Measurements from ENCODE around the gene LRRC1. TPM values are rescaled to one million over a fixed set of nuclear protein-coding genes. Genes with fewer than 3 reads are reported as not detected.

Gene LRRC1
- total and polyA plus RNA-seq, 10 of the 15 experiments (the other 5 are each of a cell fraction or from before 2014, with no cell fraction given): 0.35 to 9.3 (median 0.63) TPM

DNA sequence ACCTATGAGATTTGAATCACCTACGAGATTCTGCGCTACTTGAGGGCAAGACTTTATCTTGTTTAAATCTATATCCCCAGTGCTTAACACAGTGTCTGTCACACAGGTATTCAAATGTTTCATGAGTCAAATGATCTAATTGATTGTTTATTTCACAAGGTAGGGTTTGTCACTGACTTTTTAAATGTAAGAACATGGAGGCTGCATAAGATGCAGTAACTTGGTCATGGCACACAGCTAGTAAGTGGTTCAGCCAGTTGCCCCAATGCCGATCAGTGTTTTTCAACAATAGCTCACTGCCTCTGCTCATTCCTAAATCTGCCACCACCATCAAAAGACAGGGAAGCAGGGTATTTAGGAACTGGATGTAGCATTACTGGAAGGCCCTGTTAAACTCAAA is 42.4 kb upstream of the LRRC1 start:
- BruUV-seq (replicated peaks): no TSS peak
- CTCF ChIA-PET: interaction anchor here (1.1 to 1.7 kb wide), 2 partner anchors 22 to 26 kb away, joined by 3 to 4 read pairs; no protein-coding TSS in a partner anchor
- TF ChIP-seq, protein P1, sequence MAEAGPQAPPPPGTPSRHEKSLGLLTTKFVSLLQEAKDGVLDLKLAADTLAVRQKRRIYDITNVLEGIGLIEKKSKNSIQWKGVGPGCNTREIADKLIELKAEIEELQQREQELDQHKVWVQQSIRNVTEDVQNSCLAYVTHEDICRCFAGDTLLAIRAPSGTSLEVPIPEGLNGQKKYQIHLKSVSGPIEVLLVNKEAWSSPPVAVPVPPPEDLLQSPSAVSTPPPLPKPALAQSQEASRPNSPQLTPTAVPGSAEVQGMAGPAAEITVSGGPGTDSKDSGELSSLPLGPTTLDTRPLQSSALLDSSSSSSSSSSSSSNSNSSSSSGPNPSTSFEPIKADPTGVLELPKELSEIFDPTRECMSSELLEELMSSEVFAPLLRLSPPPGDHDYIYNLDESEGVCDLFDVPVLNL (IDR thresholded peaks at IDR 0.05; ENCODE audit: low read depth, low read length): no peak
- TF ChIP-seq, protein P2, sequence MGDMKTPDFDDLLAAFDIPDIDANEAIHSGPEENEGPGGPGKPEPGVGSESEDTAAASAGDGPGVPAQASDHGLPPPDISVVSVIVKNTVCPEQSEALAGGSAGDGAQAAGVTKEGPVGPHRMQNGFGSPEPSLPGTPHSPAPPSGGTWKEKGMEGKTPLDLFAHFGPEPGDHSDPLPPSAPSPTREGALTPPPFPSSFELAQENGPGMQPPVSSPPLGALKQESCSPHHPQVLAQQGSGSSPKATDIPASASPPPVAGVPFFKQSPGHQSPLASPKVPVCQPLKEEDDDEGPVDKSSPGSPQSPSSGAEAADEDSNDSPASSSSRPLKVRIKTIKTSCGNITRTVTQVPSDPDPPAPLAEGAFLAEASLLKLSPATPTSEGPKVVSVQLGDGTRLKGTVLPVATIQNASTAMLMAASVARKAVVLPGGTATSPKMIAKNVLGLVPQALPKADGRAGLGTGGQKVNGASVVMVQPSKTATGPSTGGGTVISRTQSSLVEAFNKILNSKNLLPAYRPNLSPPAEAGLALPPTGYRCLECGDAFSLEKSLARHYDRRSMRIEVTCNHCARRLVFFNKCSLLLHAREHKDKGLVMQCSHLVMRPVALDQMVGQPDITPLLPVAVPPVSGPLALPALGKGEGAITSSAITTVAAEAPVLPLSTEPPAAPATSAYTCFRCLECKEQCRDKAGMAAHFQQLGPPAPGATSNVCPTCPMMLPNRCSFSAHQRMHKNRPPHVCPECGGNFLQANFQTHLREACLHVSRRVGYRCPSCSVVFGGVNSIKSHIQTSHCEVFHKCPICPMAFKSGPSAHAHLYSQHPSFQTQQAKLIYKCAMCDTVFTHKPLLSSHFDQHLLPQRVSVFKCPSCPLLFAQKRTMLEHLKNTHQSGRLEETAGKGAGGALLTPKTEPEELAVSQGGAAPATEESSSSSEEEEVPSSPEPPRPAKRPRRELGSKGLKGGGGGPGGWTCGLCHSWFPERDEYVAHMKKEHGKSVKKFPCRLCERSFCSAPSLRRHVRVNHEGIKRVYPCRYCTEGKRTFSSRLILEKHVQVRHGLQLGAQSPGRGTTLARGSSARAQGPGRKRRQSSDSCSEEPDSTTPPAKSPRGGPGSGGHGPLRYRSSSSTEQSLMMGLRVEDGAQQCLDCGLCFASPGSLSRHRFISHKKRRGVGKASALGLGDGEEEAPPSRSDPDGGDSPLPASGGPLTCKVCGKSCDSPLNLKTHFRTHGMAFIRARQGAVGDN (IDR thresholded peaks at IDR 0.05): no peak
- TF ChIP-seq, protein P3, sequence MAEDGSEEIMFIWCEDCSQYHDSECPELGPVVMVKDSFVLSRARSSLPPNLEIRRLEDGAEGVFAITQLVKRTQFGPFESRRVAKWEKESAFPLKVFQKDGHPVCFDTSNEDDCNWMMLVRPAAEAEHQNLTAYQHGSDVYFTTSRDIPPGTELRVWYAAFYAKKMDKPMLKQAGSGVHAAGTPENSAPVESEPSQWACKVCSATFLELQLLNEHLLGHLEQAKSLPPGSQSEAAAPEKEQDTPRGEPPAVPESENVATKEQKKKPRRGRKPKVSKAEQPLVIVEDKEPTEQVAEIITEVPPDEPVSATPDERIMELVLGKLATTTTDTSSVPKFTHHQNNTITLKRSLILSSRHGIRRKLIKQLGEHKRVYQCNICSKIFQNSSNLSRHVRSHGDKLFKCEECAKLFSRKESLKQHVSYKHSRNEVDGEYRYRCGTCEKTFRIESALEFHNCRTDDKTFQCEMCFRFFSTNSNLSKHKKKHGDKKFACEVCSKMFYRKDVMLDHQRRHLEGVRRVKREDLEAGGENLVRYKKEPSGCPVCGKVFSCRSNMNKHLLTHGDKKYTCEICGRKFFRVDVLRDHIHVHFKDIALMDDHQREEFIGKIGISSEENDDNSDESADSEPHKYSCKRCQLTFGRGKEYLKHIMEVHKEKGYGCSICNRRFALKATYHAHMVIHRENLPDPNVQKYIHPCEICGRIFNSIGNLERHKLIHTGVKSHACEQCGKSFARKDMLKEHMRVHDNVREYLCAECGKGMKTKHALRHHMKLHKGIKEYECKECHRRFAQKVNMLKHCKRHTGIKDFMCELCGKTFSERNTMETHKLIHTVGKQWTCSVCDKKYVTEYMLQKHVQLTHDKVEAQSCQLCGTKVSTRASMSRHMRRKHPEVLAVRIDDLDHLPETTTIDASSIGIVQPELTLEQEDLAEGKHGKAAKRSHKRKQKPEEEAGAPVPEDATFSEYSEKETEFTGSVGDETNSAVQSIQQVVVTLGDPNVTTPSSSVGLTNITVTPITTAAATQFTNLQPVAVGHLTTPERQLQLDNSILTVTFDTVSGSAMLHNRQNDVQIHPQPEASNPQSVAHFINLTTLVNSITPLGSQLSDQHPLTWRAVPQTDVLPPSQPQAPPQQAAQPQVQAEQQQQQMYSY (CRISPR knock-in tag; IDR thresholded peaks at IDR 0.05): no peak
- TF ChIP-seq ZNF217 (IDR thresholded peaks at IDR 0.05): no peak
- TF ChIP-seq, protein P4, sequence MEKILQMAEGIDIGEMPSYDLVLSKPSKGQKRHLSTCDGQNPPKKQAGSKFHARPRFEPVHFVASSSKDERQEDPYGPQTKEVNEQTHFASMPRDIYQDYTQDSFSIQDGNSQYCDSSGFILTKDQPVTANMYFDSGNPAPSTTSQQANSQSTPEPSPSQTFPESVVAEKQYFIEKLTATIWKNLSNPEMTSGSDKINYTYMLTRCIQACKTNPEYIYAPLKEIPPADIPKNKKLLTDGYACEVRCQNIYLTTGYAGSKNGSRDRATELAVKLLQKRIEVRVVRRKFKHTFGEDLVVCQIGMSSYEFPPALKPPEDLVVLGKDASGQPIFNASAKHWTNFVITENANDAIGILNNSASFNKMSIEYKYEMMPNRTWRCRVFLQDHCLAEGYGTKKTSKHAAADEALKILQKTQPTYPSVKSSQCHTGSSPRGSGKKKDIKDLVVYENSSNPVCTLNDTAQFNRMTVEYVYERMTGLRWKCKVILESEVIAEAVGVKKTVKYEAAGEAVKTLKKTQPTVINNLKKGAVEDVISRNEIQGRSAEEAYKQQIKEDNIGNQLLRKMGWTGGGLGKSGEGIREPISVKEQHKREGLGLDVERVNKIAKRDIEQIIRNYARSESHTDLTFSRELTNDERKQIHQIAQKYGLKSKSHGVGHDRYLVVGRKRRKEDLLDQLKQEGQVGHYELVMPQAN (conservative IDR thresholded peaks at IDR 0.05): no peak
- TF ChIP-seq, protein P5, sequence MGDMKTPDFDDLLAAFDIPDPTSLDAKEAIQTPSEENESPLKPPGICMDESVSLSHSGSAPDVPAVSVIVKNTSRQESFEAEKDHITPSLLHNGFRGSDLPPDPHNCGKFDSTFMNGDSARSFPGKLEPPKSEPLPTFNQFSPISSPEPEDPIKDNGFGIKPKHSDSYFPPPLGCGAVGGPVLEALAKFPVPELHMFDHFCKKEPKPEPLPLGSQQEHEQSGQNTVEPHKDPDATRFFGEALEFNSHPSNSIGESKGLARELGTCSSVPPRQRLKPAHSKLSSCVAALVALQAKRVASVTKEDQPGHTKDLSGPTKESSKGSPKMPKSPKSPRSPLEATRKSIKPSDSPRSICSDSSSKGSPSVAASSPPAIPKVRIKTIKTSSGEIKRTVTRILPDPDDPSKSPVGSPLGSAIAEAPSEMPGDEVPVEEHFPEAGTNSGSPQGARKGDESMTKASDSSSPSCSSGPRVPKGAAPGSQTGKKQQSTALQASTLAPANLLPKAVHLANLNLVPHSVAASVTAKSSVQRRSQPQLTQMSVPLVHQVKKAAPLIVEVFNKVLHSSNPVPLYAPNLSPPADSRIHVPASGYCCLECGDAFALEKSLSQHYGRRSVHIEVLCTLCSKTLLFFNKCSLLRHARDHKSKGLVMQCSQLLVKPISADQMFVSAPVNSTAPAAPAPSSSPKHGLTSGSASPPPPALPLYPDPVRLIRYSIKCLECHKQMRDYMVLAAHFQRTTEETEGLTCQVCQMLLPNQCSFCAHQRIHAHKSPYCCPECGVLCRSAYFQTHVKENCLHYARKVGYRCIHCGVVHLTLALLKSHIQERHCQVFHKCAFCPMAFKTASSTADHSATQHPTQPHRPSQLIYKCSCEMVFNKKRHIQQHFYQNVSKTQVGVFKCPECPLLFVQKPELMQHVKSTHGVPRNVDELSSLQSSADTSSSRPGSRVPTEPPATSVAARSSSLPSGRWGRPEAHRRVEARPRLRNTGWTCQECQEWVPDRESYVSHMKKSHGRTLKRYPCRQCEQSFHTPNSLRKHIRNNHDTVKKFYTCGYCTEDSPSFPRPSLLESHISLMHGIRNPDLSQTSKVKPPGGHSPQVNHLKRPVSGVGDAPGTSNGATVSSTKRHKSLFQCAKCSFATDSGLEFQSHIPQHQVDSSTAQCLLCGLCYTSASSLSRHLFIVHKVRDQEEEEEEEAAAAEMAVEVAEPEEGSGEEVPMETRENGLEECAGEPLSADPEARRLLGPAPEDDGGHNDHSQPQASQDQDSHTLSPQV (IDR thresholded peaks at IDR 0.05): no peak
- no peak for TF ChIP-seq BHLHE40 (IDR thresholded peaks at IDR 0.05; ENCODE audit: borderline replicate concordance in 1 of 2, low read depth in 2 of 2, low read length in 1 of 2)

More for the DNA sequence above, 42.4 kb upstream of the LRRC1 start:
- no peak overlapping the region for H2AFZ ChIP-seq (ENCODE audit: control insufficient read depth, low read depth, low read length)
- no peaks in the 10 kb centered on the region for H3K9me3 ChIP-seq (replicated peaks; ENCODE audit: control insufficient read depth, insufficient read depth, low read length)
- intact Hi-C loops (cut with micrococcal nuclease; ENCODE audit: unreplicated experiment) (no loop called here), in situ Hi-C loops (cut with MboI) (no loop called here)
- H3K27me3 ChIP-seq (replicated peaks in 1 of 2; ENCODE audit: control insufficient read depth in 2 of 2, insufficient read depth in 2 of 2, low read length in 1 of 2): no peaks in the 10 kb centered on the region
- FAIRE-seq: no peak
- H3K4me1 ChIP-seq (ENCODE audit: control insufficient read depth, insufficient read depth, low read length): no peaks in the 10 kb centered on the region
- no peaks in the 10 kb centered on the region for H4K20me1 ChIP-seq (ENCODE audit: control insufficient read depth, insufficient read depth)
- no peak for ATAC-seq
- no peaks in the 10 kb centered on the region for H3K79me2 ChIP-seq (ENCODE audit: control insufficient read depth, insufficient read depth, low read length)
- no peak overlapping the region for H3K27ac ChIP-seq (ENCODE audit: control insufficient read depth, insufficient read depth)
- 62% methylated on average over 3 of the region's 3 CpGs for WGBS (ENCODE audit: insufficient coverage, insufficient replicate concordance, low lambda C conversion rate, missing lambda C conversion rate)
- SMC1A ChIA-PET (ENCODE audit: uncharacterized antibody, unreplicated experiment): interaction anchor here (0.6 kb wide), 1 partner anchor 95 kb away, joined by 4 read pairs; no protein-coding TSS in a partner anchor
- POLR2A ChIA-PET: no interaction called here
- H3K9ac ChIP-seq (ENCODE audit: control insufficient read depth, insufficient read depth, low read length): no peak overlapping the region
- H3K36me3 ChIP-seq (ENCODE audit: control insufficient read depth in 2 of 2, insufficient read depth in 2 of 2, low read length in 1 of 2): no peaks in the 10 kb centered on the region
- RAD21 ChIA-PET (ENCODE audit: unreplicated experiment): interaction anchor here (0.7 kb wide), 1 partner anchor 43 kb away, joined by 3 read pairs; no protein-coding TSS in a partner anchor
- no peak for DNase-seq (ENCODE audit: low read depth, low spot score)
- no peak overlapping the region for H3K4me3 ChIP-seq
- H3K4me2 ChIP-seq (ENCODE audit: control insufficient read depth, insufficient read depth): no peak overlapping the region

All from GM12878 (cell line).